ENCODE results near the gene KPTN. TPM values are rescaled to one million over a fixed set of nuclear protein-coding genes. Genes with fewer than 3 reads are reported as not detected.

Gene KPTN
- total RNA-seq, 2 donors from 2014 or later = 4.6 to 6.0 TPM

DNA sequence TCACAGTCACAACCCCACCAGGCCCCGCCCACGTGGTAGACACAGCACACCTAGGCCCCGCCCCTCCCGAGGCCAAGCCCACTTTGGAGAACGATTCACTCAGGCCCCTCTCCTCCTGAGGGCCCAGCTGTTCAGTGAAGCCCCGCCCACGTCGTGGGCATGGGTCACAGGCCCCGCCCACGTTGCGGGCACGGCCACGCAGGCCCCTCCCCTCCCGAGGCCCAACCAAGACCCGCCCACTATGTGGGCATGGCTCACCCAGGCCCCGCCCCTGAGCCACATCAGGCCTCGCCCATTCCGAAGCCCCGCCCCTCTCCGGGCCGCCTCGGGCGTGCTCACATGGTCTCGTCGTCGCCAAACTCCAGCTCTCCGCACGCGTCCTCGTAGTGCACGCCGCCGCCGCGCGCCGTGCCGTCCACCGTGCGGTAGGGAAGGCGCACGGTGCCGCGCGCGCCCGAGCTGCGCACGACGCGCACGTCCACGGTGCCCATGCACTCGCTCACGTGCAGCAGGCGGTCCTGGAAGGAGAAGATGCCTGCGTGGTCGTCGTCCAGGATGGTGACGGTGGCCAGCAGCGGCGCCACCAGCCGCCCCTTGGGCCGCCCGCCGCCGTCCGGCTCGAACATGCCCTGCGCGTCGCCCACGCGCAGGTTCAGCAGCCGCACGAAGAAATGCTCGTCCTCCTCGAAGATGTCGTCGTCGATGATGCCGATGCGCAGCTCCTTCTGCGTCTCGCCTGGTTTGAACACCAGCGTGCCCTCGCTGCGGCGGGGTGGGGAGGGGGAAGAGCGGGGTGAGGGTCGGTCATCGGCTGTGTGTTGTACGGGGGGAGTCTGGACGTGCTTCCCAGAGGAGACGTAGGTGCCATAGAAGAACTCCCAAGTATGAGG is 36.3 kb downstream of the KPTN start:
- ATAC-seq = peak; percentile 77
- intact Hi-C loops (cut with DNase I, micrococcal nuclease) = no loop called here
- DNase-seq = peak; percentile 49 to 56

DNA sequence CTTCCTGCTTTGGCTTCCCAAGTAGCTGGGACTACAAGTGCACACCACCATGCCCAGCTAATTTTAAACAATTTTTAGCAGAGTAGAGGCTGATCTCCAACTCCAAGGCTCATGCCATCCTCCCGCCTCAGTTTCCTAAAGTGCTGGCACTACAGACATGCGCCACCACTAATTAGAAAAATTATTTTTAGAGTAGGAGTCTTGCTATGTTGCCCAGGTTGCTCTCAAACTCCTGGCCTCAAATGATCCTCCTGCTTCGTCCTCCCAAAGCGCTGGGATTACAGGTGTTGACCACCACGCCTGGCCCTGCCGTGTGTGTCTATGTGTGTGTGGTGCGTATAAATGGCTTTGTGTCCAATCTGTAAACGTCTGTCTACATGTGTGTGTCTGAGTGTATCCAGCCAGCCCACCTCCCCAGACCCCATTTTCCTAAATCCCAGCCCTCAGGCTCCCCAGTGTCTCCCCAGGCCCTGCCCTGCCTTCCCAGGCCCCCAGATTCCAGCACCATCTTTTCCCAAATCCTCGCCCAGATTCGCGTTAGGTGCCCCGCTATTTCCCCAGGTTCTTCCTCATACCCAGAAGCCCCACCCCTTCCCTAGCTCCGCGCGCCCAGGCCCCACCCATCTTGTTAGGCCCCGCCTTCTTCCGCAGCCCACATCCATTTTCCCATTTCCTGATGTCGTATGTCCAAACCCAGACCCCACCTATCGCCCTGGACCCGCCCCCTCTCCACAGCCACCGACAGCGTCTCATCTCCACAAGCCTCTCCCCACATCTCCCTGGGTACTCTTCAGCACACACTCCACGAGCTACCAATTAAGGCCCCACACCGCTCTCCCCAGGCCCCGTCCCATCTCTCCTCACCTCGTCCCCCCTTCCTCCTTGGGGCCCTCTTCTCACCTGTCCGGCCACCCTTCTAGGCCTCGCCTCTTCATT is 37.2 kb downstream of the KPTN start:
- DNase-seq (peak in 1 of 2 donors; percentile 51), ATAC-seq (peak; percentile 80)
- intact Hi-C loops (cut with DNase I, micrococcal nuclease) = no loop called here

- intact Hi-C loops (cut with DNase I, micrococcal nuclease) = no loop called here
- peak; percentile 61 for ATAC-seq
- peak; percentile 48 to 58 for DNase-seq
Measured at GRCh38 chr19:47445937-47446402, 38.0 kb downstream of the KPTN start.

DNA sequence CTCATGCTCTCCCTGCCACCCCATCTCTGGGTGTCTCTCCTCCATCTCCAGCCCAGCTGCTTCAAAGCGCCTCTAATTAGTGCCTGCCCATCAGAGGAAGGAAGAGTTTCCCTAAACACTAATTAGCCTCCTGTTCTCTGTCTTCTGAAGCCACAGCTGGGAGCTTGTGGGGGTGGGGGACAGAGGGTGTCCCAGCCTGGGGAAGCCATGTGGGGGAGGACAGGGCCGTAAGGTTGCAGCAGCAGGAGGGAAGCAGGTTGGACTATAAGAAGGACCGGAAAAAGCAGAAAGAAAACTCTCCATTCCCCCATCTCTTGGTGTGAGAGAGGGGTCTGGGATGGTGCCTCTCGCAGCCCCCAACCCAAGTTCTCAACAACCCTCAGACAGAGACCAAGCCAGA is 38.5 kb downstream of the KPTN start:
- intact Hi-C loops (cut with DNase I, micrococcal nuclease) = no loop called here
- DNase-seq (no peak), ATAC-seq (no peak)

DNA sequence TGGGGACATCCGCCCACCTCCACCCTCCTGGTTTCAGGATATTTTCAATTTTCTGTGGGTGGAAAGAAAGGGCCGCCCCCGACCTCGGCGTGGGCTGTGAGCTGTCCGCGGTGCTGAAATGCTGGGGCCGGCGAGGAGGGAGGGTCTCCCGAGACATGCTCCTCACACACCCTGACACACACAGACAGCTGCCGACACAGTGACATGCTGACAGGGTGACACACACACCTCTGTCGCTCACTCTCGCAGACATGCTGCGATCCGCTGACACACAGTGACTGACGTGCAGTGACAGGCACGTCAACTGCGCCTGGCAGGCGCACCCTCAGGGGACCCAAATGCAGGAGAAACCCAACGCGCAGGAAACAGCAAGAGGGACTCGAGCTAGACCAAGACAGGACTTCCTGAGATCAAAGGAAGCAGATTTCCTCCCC is 39.6 kb downstream of the KPTN start:
- intact Hi-C loops (cut with DNase I, micrococcal nuclease) = no loop called here
- ATAC-seq = no peak

DNA sequence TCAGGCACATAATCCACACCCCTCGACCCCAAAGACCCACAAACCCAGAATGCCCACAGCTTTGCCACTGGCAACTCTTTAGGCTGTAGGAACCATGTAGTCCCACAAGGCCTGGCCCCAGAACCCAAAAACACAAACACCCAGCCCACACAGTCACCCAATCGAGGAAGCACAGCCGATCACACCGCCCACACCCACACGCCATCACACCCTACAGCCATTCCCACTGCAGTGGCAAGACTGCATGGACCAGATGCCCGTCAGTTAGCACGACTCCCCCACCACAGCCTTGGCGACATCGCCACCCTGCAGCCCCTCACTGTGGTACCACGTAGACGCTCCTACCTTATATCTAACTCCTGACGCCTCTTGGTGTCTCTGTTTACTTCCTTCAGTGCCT is 40.7 kb downstream of the KPTN start:
- ATAC-seq = no peak
- intact Hi-C loops (cut with DNase I, micrococcal nuclease) = no loop called here
- no peak for DNase-seq

More for the DNA sequence above, 39.6 kb downstream of the KPTN start:
- DNase-seq = no peak

DNA sequence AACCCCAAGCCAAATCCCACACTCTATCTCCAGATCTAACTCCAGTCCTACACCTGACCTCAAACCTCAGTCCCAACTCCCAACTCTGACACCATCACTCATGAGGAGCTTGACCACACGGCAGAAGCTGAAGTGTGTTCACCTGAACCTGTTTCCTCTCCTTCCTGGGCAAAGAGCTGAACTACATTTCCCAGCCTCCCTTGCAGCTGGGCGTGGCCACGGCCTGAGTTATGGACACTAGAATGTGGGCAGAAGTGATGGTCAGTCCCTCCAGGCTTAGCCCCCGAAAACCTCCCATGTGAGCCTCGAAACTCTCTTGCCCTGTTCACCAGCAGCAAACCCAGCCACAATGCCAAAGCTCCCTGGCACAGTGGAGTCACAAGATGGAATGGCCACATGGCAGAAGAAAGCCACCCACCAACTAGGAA is 45.2 kb downstream of the KPTN start:
- DNase-seq = peak in 1 of 2 donors; percentile 27
- peak; percentile 33 for ATAC-seq
- intact Hi-C loops (cut with DNase I, micrococcal nuclease) = loop anchor here in 1 of 2 donors (5.0 kb wide), 1 partner anchor 268 kb away; no protein-coding TSS in a partner anchor

GRCh38 chr19:47437500-47437899 is 46.5 kb downstream of the KPTN start:
- ATAC-seq (no peak), DNase-seq (no peak)
- intact Hi-C loops (cut with DNase I, micrococcal nuclease) = loop anchor here in 1 of 2 donors (5.0 kb wide), 1 partner anchor 270 kb away; no protein-coding TSS in a partner anchor

- ATAC-seq = peak; percentile 98
- peak; percentile 64 to 86 for DNase-seq
- intact Hi-C loops (cut with DNase I, micrococcal nuclease) = loop anchor here in 1 of 2 donors (5.0 kb wide), 1 partner anchor 270 kb away; no protein-coding TSS in a partner anchor
Measured at GRCh38 chr19:47436712-47437401, 47.2 kb downstream of the KPTN start.

DNA sequence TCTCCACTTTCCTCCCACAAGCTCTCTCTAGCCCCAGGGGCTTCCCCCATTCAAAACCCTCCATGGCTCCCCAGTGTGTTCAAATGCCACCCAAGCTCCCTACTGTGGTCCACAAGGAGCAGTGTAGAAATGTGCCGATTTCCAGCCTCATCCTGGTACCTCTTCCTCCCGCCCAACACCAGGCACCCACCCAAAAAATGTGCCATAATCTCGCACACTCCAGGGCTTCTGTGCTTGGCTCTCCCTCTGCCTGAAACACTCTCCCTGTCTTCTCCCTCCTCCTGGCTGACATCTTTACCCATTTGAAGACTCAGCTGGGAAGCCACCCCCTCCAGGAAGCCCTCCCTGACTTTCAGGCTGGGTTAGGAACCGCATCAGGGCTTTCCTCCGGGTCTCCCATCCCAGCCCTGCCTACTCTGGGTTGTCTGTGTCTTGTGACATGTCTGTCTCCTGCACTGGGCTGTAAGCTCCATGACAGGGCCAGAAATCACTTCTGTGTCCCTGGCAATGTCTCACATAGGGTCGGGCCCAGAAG is 48.1 kb downstream of the KPTN start:
- DNase-seq (no peak), ATAC-seq (no peak)
- intact Hi-C loops (cut with DNase I, micrococcal nuclease) = loop anchor here in 1 of 2 donors (5.0 kb wide), 1 partner anchor 271 kb away; no protein-coding TSS in a partner anchor

GRCh38 chr19:47435196-47435595 is 48.8 kb downstream of the KPTN start:
- intact Hi-C loops (cut with DNase I, micrococcal nuclease) = loop anchor here in 1 of 2 donors (5.0 kb wide), 1 partner anchor 272 kb away; no protein-coding TSS in a partner anchor
- DNase-seq (no peak), ATAC-seq (no peak)

DNA sequence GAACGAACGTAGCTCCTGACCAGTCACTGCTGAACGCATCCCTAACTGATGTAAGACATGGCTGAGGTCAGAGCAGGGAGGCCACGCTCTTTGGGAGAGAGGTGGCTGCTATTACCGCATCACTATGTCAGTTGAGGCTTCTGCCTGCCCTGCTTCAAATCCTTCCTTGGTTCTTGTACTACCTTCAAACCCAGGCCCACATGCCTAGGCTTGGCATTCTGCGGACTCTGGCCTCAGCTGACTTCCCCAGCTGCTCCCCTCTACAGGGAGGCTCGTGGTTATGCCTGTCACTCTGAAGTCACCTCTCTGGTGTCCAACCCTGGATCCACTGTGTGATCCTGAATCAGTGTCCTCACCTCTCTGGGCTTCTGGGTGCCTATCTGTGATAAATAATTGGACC is 49.9 kb downstream of the KPTN start:
- DNase-seq = no peak
- intact Hi-C loops (cut with DNase I, micrococcal nuclease) = loop anchor here in 1 of 2 donors (5.0 kb wide), 1 partner anchor 263 kb away; no protein-coding TSS in a partner anchor
- no peak for ATAC-seq

DNA sequence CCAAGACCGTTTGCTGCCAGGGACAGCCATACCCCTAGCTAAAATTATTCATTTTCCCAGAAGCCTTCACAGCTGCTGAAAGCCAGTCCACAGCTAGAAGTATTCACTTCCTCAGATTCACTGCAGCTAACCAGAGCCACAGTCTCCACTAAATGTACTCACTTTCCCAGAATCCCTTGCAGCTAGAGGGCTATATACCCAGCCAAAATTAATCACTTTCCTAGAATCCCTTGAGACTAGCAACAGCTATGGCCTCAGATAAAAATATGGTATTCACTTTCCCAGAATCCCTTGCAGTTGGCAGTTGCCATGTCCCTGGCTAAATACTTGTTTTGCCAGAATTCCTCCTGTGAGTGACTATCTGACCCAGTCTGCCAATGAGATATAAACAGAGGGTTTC is 50.9 kb downstream of the KPTN start:
- intact Hi-C loops (cut with DNase I, micrococcal nuclease) = loop anchor here in 1 of 2 donors (5.0 kb wide), 1 partner anchor 264 kb away; no protein-coding TSS in a partner anchor
- DNase-seq (no peak), ATAC-seq (no peak)

GRCh38 chr19:47432499-47432898 is 51.5 kb downstream of the KPTN start:
- no peak for ATAC-seq
- no peak for DNase-seq
- intact Hi-C loops (cut with DNase I, micrococcal nuclease) = loop anchor here in 1 of 2 donors (5.0 kb wide), 1 partner anchor 265 kb away; no protein-coding TSS in a partner anchor

DNA sequence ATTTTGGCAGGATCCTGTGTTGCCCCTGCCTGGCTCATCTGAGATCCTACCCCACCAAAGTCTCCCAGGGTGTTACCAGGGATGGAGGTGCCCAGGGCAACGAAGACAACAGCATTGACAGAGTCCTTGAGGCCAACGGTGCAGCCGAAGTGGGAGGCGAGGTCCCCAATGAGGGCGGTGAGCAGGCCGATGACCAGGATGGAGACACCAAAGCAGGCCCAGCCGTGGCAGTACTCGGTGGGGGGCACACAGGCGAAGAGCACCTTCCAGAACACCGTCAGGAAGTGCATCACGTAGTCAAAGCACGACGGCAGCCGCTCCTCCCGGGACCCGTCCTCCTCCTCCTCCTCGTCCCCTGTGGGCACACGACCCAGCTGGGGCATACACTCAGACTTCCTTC is 51.9 kb downstream of the KPTN start:
- no peak for ATAC-seq
- intact Hi-C loops (cut with DNase I, micrococcal nuclease) = loop anchor here in 1 of 2 donors (5.0 kb wide), 1 partner anchor 265 kb away; no protein-coding TSS in a partner anchor
- DNase-seq = no peak

GRCh38 chr19:47430041-47430802 is 53.8 kb downstream of the KPTN start:
- ATAC-seq (peak; percentile 89), DNase-seq (peak; percentile 66 to 70)
- intact Hi-C loops (cut with DNase I, micrococcal nuclease) = loop anchor here in 1 of 2 donors (5.0 kb wide), 1 partner anchor 267 kb away; no protein-coding TSS in a partner anchor
